GM12892 (cell line): Measurements from ENCODE around the gene CCDC141.

Experiments
- POLR2A ChIP-seq: IDR thresholded peaks from 2 replicates; pipeline ENCODE4 v1.6.1; 2011; ENCODE audit warnings: low read depth, low read length, control low read depth
- POLR2AphosphoS5 ChIP-seq: IDR thresholded peaks from 2 replicates; pipeline ENCODE4 v1.6.1; 2011; ENCODE audit warnings: low read depth, low read length, control low read depth
- TAF1 ChIP-seq: IDR thresholded peaks from 2 replicates; pipeline ENCODE4 v1.6.1; 2011; ENCODE audit warnings: low read depth, mild to moderate bottlenecking, control low read depth, low read length, borderline replicate concordance

DNA sequence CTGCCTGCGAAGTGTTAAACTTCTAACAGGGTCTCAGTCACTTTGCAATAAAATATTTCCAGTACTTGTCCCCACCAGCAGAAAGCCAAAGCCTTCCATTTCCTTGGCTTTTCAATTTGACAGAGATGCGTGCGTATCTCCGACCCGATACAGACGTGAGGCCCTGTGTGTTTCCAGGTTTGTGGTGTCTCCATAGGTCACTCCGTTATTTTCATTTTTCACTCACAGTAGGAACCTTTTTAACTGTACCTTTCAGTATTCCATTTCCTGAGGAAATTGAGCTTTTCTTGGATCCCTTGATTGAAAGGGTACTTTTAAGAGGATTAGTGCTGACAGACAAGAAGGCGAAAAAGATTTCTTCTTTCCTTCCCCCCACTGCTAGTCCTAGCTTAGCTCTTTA lies 126.4 kb downstream of the CCDC141 start:
- no peak for TF ChIP-seq TAF1
- TF ChIP-seq POLR2A = no peak
- TF ChIP-seq POLR2AphosphoS5 = no peak
